HepG2 (cell line): ENCODE results near the gene FGFR3. TPM values are rescaled to one million over a fixed set of nuclear protein-coding genes. Genes with fewer than 3 reads are reported as not detected.

Experiments
- ARNT2 ChIP-seq: sonication (generic); formaldehyde crosslinking; IDR thresholded peaks from 2 replicates; pipeline ENCODE4 v1.8.0; 2022; ENCODE audit warnings: mild to moderate bottlenecking, low read depth, missing genetic modification reagents, moderate library complexity
- BCL6 ChIP-seq: IDR thresholded peaks from 2 replicates; pipeline ENCODE4 v1.6.1; 2016; ENCODE audit warnings: missing genetic modification reagents, missing compliant biosample characterization
- CREM ChIP-seq, 2 experiments: sonication (generic) in 1 of 2; formaldehyde crosslinking in 1 of 2; IDR thresholded peaks; 2 replicates each; pipeline versions ENCODE4 v1.4.0 to v1.6.1; 2016 to 2020; ENCODE audit warnings: antibody characterized with exemption in 1 of 2, mild to moderate bottlenecking in 1 of 2, missing genetic modification reagents in 1 of 2
- EED ChIP-seq: sonication (generic); formaldehyde crosslinking; IDR thresholded peaks from 2 replicates; pipeline ENCODE4 v1.5.0; 2020; ENCODE audit warnings: mild to moderate bottlenecking, missing genetic modification reagents
- FOXA3 ChIP-seq: IDR thresholded peaks from 2 replicates; pipeline ENCODE4 v1.6.1; 2016; ENCODE audit warnings: missing genetic modification reagents, missing compliant biosample characterization
- GPN1 ChIP-seq: sonication (generic); formaldehyde crosslinking; IDR thresholded peaks from 2 replicates; pipeline ENCODE4 v1.5.1; 2020; ENCODE audit warnings: missing genetic modification reagents, borderline replicate concordance
- HOXA5 ChIP-seq: sonication (generic); formaldehyde crosslinking; IDR thresholded peaks from 2 replicates; pipeline ENCODE4 v1.4.0; 2020; ENCODE audit warnings: missing genetic modification reagents
- MYC ChIP-seq: sonication (generic); formaldehyde crosslinking; IDR thresholded peaks from 2 replicates; pipeline ENCODE4 v1.9.0; 2021; ENCODE audit warnings: missing genetic modification reagents, borderline replicate concordance
- PCBP1 ChIP-seq: fragments of 200-400 bp; formaldehyde crosslinking; IDR thresholded peaks from 2 replicates; pipeline ENCODE4 v1.6.1; 2017; ENCODE audit warnings: mild to moderate bottlenecking, low read depth, low read length, borderline replicate concordance
- REPIN1 ChIP-seq: sonication (generic); formaldehyde crosslinking; IDR thresholded peaks from 2 replicates; pipeline ENCODE4 v1.8.0; 2022; ENCODE audit warnings: missing genetic modification reagents, low read depth, mild to moderate bottlenecking, borderline replicate concordance
- SOX6 ChIP-seq, 2 experiments: fragments of 450-650 bp in 1 of 2; sonication (generic) in 1 of 2; formaldehyde crosslinking in 1 of 2; IDR thresholded peaks; 2 replicates each; pipeline versions ENCODE4 v1.4.0 to v1.6.1; 2017 to 2020; ENCODE audit warnings: antibody characterized with exemption in 1 of 2, mild to moderate bottlenecking in 1 of 2, missing genetic modification reagents in 1 of 2
- TARDBP ChIP-seq: sonication (generic); formaldehyde crosslinking; IDR thresholded peaks from 2 replicates; pipeline ENCODE4 v1.8.0; 2022; ENCODE audit warnings: mild to moderate bottlenecking, missing genetic modification reagents
- TBX2 ChIP-seq: sonication (generic); formaldehyde crosslinking; IDR thresholded peaks from 2 replicates; pipeline ENCODE4 v1.5.0; 2020; ENCODE audit warnings: missing genetic modification reagents, mild to moderate bottlenecking, borderline replicate concordance
- ZNF124 ChIP-seq: sonication (generic); formaldehyde crosslinking; IDR thresholded peaks from 2 replicates; pipeline ENCODE4 v1.4.0; 2020; ENCODE audit warnings: missing genetic modification reagents
- ZNF747 ChIP-seq: sonication (generic); formaldehyde crosslinking; IDR thresholded peaks from 2 replicates; pipeline ENCODE4 v1.8.1; 2023; ENCODE audit warnings: missing genetic modification reagents, mild to moderate bottlenecking, borderline replicate concordance
- ZNF788 ChIP-seq: sonication (generic); formaldehyde crosslinking; IDR thresholded peaks from 2 replicates; pipeline ENCODE4 v1.5.0; 2020; ENCODE audit warnings: mild to moderate bottlenecking, missing genetic modification reagents, borderline replicate concordance
- ZNF83 ChIP-seq: sonication (generic); formaldehyde crosslinking; IDR thresholded peaks from 2 replicates; pipeline ENCODE4 v1.4.0; 2020; ENCODE audit warnings: missing genetic modification reagents, mild to moderate bottlenecking, borderline replicate concordance
- polyA plus RNA-seq, 8 experiments: library from polyadenylated mRNA; depleted of rRNA in 3 of 8; stranded (reverse) in 7 of 8; unstranded in 1 of 8; fragments of >200 nt; fragmentation: Illumina TruSeq in 4 of 8; extraction: Trizol in 4 of 8; gene quantifications; 2 replicates each; pipeline versions ENCODE4 v1.2.1 to v1.2.3, GENCODE V29; 2011 to 2016; ENCODE audit warnings: low read depth in 4 of 8, missing spikeins in 1 of 8, mixed read lengths in 1 of 8; ENCODE audit not compliant: insufficient read depth in 1 of 8
- total RNA-seq, 5 experiments: library from RNA; depleted of rRNA; stranded (reverse); fragments of >200 nt; fragmentation: Illumina TruSeq; extraction: Trizol; gene quantifications; 2 replicates each; pipeline ENCODE4 v1.2.3, GENCODE V29; 2016; ENCODE audit warnings: low read depth in 1 of 5
- TF ChIP-seq, protein P1 (sequence below), 2 experiments: sonication (generic) in 1 of 2; formaldehyde crosslinking in 1 of 2; IDR thresholded peaks; 2 replicates each; pipeline versions ENCODE4 v1.5.1 to v1.6.1; 2011 to 2020; ENCODE audit warnings: borderline replicate concordance in 1 of 2, low read depth in 1 of 2, low read length in 1 of 2, mild to moderate bottlenecking in 1 of 2, missing genetic modification reagents in 1 of 2, moderate library complexity in 1 of 2
- TF ChIP-seq, protein P2 (sequence below): sonication (generic); formaldehyde crosslinking; IDR thresholded peaks from 2 replicates; pipeline ENCODE4 v1.4.0; 2020; ENCODE audit warnings: mild to moderate bottlenecking, missing genetic modification reagents
- TF ChIP-seq, protein P3 (sequence below): sonication (generic); formaldehyde crosslinking; IDR thresholded peaks from 2 replicates; pipeline ENCODE4 v1.4.0; 2020; ENCODE audit warnings: mild to moderate bottlenecking, low read depth, missing genetic modification reagents
- TF ChIP-seq, protein P4 (sequence below): conservative IDR thresholded peaks from 2 replicates; pipeline ENCODE4 v1.6.1; 2018; ENCODE audit warnings: missing genetic modification reagents
- TF ChIP-seq, protein P5 (sequence below): IDR thresholded peaks from 2 replicates; pipeline ENCODE4 v1.6.1; 2018; ENCODE audit warnings: missing genetic modification reagents, mild to moderate bottlenecking, missing compliant biosample characterization

Gene FGFR3
- total and polyA plus RNA-seq, 2 of the 13 experiments (the other 11 are each of a cell fraction or from before 2014, with no cell fraction given), result 103 to 109 TPM

DNA sequence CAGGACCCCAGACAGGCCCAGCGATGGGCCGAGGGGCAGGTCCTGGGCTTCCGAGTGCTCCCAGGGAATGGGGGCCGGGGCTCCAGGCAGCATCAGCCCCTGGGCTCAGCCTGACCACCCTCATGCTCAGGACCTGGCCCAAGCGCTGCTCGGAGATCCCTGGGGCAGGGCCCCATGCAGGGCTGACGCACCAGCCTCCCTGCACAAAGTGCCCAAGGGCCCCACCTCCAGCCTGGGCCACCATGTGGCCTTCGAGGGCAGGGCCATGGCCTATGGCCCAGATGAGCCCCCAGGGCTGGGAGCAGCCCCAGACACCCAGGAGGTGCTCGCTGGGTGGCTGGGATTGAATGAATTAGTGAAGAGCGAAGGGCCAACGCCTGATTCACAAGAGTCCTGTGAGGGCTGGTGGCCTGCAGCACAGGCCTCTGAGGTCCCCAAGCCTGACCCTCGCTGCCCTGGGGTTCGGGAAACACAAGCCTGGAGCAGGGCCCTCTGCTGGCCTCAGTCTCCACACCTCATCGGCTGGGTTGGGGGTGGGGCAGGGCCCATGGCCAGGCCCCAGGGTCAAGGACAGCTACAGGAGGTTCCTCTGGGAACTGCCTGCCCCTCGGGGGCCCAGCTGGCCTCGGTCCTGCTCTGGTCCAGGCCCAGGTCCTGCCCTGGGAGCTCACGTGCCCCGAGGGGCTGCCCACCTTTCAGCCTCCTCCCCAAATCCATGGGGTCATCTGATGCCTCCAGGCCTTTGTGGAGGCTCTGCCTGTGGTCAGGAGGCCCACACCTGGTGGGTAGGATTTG is 13.3 kb upstream of the FGFR3 start (continued):
- TF ChIP-seq SOX6 (IDR thresholded peaks at IDR 0.05), result no peak
- peak; percentile 91 for TF ChIP-seq SOX6 (CRISPR knock-in tag; IDR thresholded peaks at IDR 0.05)
- no peak for TF ChIP-seq ZNF83 (CRISPR knock-in tag)
- peak; percentile 25; the same call in 1 of the 2 replicates for TF ChIP-seq HOXA5 (CRISPR knock-in tag)
- peak; percentile 98 for TF ChIP-seq TARDBP (CRISPR knock-in tag)
- peak; percentile 65 for TF ChIP-seq FOXA3 (CRISPR knock-in tag)
- peak; percentile 49; the same call in 1 of the 2 replicates for TF ChIP-seq ZNF124 (CRISPR knock-in tag)
- TF ChIP-seq CREM (IDR thresholded peaks at IDR 0.05), result peak; percentile 65; the same call in 1 of the 2 replicates
- TF ChIP-seq CREM (CRISPR knock-in tag; IDR thresholded peaks at IDR 0.05), result no peak
- TF ChIP-seq, protein P1, sequence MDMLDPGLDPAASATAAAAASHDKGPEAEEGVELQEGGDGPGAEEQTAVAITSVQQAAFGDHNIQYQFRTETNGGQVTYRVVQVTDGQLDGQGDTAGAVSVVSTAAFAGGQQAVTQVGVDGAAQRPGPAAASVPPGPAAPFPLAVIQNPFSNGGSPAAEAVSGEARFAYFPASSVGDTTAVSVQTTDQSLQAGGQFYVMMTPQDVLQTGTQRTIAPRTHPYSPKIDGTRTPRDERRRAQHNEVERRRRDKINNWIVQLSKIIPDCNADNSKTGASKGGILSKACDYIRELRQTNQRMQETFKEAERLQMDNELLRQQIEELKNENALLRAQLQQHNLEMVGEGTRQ (IDR thresholded peaks at IDR 0.05; ENCODE audit: low read depth, low read length), result no peak
- TF ChIP-seq, protein P1 (CRISPR knock-in tag; IDR thresholded peaks at IDR 0.05; ENCODE audit: borderline replicate concordance), result peak; percentile 66; the same call in 1 of the 2 replicates
- TF ChIP-seq ARNT2, result no peak
- TF ChIP-seq, protein P2, sequence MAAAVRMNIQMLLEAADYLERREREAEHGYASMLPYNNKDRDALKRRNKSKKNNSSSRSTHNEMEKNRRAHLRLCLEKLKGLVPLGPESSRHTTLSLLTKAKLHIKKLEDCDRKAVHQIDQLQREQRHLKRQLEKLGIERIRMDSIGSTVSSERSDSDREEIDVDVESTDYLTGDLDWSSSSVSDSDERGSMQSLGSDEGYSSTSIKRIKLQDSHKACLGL, result peak; percentile 63
- TF ChIP-seq ZNF788 (CRISPR knock-in tag), result peak; percentile 94; the same call in 1 of the 2 replicates
- peak; percentile 83; the same call in 1 of the 2 replicates for TF ChIP-seq MYC (CRISPR knock-in tag)
- TF ChIP-seq ZNF747 (CRISPR knock-in tag), result peak; percentile 22; the same call in 1 of the 2 replicates
- TF ChIP-seq, protein P3, sequence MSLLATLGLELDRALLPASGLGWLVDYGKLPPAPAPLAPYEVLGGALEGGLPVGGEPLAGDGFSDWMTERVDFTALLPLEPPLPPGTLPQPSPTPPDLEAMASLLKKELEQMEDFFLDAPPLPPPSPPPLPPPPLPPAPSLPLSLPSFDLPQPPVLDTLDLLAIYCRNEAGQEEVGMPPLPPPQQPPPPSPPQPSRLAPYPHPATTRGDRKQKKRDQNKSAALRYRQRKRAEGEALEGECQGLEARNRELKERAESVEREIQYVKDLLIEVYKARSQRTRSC (CRISPR knock-in tag), result 0 out of 2 replicates have a peak, but pooled peaks have one; percentile 62
- 0 out of 2 replicates have a peak, but pooled peaks have one; percentile 32 for TF ChIP-seq PCBP1
- TF ChIP-seq, protein P4, sequence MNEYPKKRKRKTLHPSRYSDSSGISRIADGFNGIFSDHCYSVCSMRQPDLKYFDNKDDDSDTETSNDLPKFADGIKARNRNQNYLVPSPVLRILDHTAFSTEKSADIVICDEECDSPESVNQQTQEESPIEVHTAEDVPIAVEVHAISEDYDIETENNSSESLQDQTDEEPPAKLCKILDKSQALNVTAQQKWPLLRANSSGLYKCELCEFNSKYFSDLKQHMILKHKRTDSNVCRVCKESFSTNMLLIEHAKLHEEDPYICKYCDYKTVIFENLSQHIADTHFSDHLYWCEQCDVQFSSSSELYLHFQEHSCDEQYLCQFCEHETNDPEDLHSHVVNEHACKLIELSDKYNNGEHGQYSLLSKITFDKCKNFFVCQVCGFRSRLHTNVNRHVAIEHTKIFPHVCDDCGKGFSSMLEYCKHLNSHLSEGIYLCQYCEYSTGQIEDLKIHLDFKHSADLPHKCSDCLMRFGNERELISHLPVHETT, result peak; percentile 69
- 0 out of 2 replicates have a peak, but pooled peaks have one; percentile 24 for TF ChIP-seq EED
- TF ChIP-seq, protein P5, sequence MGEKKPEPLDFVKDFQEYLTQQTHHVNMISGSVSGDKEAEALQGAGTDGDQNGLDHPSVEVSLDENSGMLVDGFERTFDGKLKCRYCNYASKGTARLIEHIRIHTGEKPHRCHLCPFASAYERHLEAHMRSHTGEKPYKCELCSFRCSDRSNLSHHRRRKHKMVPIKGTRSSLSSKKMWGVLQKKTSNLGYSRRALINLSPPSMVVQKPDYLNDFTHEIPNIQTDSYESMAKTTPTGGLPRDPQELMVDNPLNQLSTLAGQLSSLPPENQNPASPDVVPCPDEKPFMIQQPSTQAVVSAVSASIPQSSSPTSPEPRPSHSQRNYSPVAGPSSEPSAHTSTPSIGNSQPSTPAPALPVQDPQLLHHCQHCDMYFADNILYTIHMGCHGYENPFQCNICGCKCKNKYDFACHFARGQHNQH (CRISPR knock-in tag), result peak; percentile 68; the same call in 1 of the 2 replicates
- TF ChIP-seq GPN1, result no peak
- peak; percentile 74; the same call in 1 of the 2 replicates for TF ChIP-seq BCL6 (CRISPR knock-in tag)
- peak; percentile 97 for TF ChIP-seq REPIN1 (CRISPR knock-in tag)
- peak; percentile 95 for TF ChIP-seq TBX2 (CRISPR knock-in tag)
